Right forelimb (tissue), 1 donor: ENCODE results near the gene YIPF1.
"Not testable (repeated sequence)": the region's sequence is repeated elsewhere in the genome, so short reads cannot be mapped to it uniquely, and the experiment has no call there.

ENCODE experiments used
- DNase-seq: peaks from one replicate; pipeline ENCODE4 v3.0.0-alpha.2; 2018

The YIPF1 gene

GRCh38 chr1:53837646-53837923 lies 52.0 kb downstream of the YIPF1 start:
- DNase-seq = no peak

GRCh38 chr1:53835491-53835890 lies 54.1 kb downstream of the YIPF1 start:
- no peak for DNase-seq

- no peak for DNase-seq
Measured at GRCh38 chr1:53834776-53835175, 54.8 kb downstream of the YIPF1 start.

- DNase-seq = no peak
Measured at GRCh38 chr1:53833393-53833792, 56.2 kb downstream of the YIPF1 start.

- no peak for DNase-seq
Measured at GRCh38 chr1:53826367-53826766, 63.2 kb downstream of the YIPF1 start.

- DNase-seq = no peak
Measured at GRCh38 chr1:53825306-53825705, 64.3 kb downstream of the YIPF1 start.

GRCh38 chr1:53822931-53823330 lies 66.7 kb downstream of the YIPF1 start:
- no peak for DNase-seq

- no peak for DNase-seq
Measured at GRCh38 chr1:53821380-53821779, 68.2 kb downstream of the YIPF1 start.

GRCh38 chr1:53819387-53819786 lies 70.2 kb downstream of the YIPF1 start:
- DNase-seq = no peak

GRCh38 chr1:53816584-53816983 lies 73.0 kb downstream of the YIPF1 start:
- DNase-seq = not testable (repeated sequence)

GRCh38 chr1:53815484-53815883 lies 74.1 kb downstream of the YIPF1 start:
- not testable (repeated sequence) for DNase-seq

GRCh38 chr1:53811414-53811851 lies 78.2 kb downstream of the YIPF1 start:
- DNase-seq = no peak

- DNase-seq = no peak
Measured at GRCh38 chr1:53810497-53810896, 79.1 kb downstream of the YIPF1 start.

- no peak for DNase-seq
Measured at GRCh38 chr1:53810007-53810406, 79.6 kb downstream of the YIPF1 start.

- DNase-seq = no peak
Measured at GRCh38 chr1:53807916-53808315, 81.7 kb downstream of the YIPF1 start.

- DNase-seq = no peak
Measured at GRCh38 chr1:53804791-53805505, 84.6 kb downstream of the YIPF1 start.

GRCh38 chr1:53804181-53804580 lies 85.4 kb downstream of the YIPF1 start:
- no peak for DNase-seq
